Measurements from ENCODE around the gene DHRSX. TPM values are rescaled to one million over a fixed set of nuclear protein-coding genes. Genes with fewer than 3 reads are reported as not detected.

Gene DHRSX
- polyA plus RNA-seq, 1 donor from 2014 or later: 15.7 TPM

GRCh38 chrX:2540426-2540947 is 39.7 kb upstream of the DHRSX start:
- no peak overlapping the region for H2AFZ ChIP-seq (ENCODE audit: low read depth, low read length)
- H3K27ac ChIP-seq (ENCODE audit: low read length): no peak overlapping the region
- no peaks in the 10 kb centered on the region for H3K9me3 ChIP-seq (ENCODE audit: low read length)
- no peaks in the 10 kb centered on the region for H3F3A ChIP-seq (ENCODE audit: insufficient read depth, low read length, poor library complexity, severe bottlenecking)
- no peak overlapping the region for H3K9ac ChIP-seq (ENCODE audit: low read length)
- no peak for TF ChIP-seq REST (IDR thresholded peaks at IDR 0.05; ENCODE audit: borderline replicate concordance)
- no peak for TF ChIP-seq TAF1 (IDR thresholded peaks at IDR 0.05; ENCODE audit: low read depth)
- no peak for TF ChIP-seq SMC3 (conservative IDR thresholded peaks at IDR 0.05; ENCODE audit: poor library complexity)
- TF ChIP-seq MXI1 (conservative IDR thresholded peaks at IDR 0.05; ENCODE audit: poor library complexity, severe bottlenecking): no peak
- TF ChIP-seq CTCF (IDR thresholded peaks at IDR 0.05; ENCODE audit: poor library complexity, severe bottlenecking): no peak
- no peak for TF ChIP-seq RAD21 (conservative IDR thresholded peaks at IDR 0.05)
- no peak for TF ChIP-seq POLR2AphosphoS5 (IDR thresholded peaks at IDR 0.05)
- no peak for TF ChIP-seq EP300 (conservative IDR thresholded peaks at IDR 0.05; ENCODE audit: poor library complexity, severe bottlenecking)
- TF ChIP-seq EZH2 (IDR thresholded peaks at IDR 0.05; ENCODE audit: borderline replicate concordance, insufficient read depth, low read length, poor library complexity, severe bottlenecking): no peak
- H4K20me1 ChIP-seq (ENCODE audit: insufficient read depth): no peaks in the 10 kb centered on the region
- no peaks in the 10 kb centered on the region for H3K9me2 ChIP-seq (ENCODE audit: insufficient read depth, low read length)
- H3K4me2 ChIP-seq (ENCODE audit: low read length): no peak overlapping the region
- no peak overlapping the region for H3K4me3 ChIP-seq (ENCODE audit: low read length)
- H3K27me3 ChIP-seq (ENCODE audit: insufficient read depth, low read depth, low read length): no peaks in the 10 kb centered on the region
- no peaks in the 10 kb centered on the region for H3K36me3 ChIP-seq (ENCODE audit: insufficient read depth, low read length)
- H3K79me2 ChIP-seq (replicated peaks; ENCODE audit: insufficient read depth, low read length): no peaks in the 10 kb centered on the region

GRCh38 chrX:2539586-2539985 is 38.8 kb upstream of the DHRSX start:
- Histone ChIP-seq H3K36me3 (ENCODE audit: insufficient read depth, low read length) (no peaks in the 10 kb centered on the region), H3K9ac (ENCODE audit: low read length) (no peak overlapping the region), H3K9me2 (ENCODE audit: insufficient read depth, low read length) (no peaks in the 10 kb centered on the region), H3K27ac (ENCODE audit: low read length) (no peak overlapping the region), H4K20me1 (ENCODE audit: insufficient read depth) (no peaks in the 10 kb centered on the region), H3F3A (ENCODE audit: insufficient read depth, low read length, poor library complexity, severe bottlenecking) (no peaks in the 10 kb centered on the region), H3K9me3 (ENCODE audit: low read length) (no peaks in the 10 kb centered on the region), H3K4me2 (ENCODE audit: low read length) (no peak overlapping the region), H3K4me3 (ENCODE audit: low read length) (no peak overlapping the region), H3K79me2 (replicated peaks; ENCODE audit: insufficient read depth, low read length) (no peaks in the 10 kb centered on the region), H2AFZ (ENCODE audit: low read depth, low read length) (no peak overlapping the region), H3K27me3 (ENCODE audit: insufficient read depth, low read depth, low read length) (no peaks in the 10 kb centered on the region)
- TF ChIP-seq CTCF (IDR thresholded peaks at IDR 0.05; ENCODE audit: poor library complexity, severe bottlenecking): no peak
- no peak for TF ChIP-seq EZH2 (IDR thresholded peaks at IDR 0.05; ENCODE audit: borderline replicate concordance, insufficient read depth, low read length, poor library complexity, severe bottlenecking)
- TF ChIP-seq EP300 (conservative IDR thresholded peaks at IDR 0.05; ENCODE audit: poor library complexity, severe bottlenecking): no peak
- no peak for TF ChIP-seq POLR2AphosphoS5 (IDR thresholded peaks at IDR 0.05)
- no peak for TF ChIP-seq SMC3 (conservative IDR thresholded peaks at IDR 0.05; ENCODE audit: poor library complexity)
- TF ChIP-seq REST (IDR thresholded peaks at IDR 0.05; ENCODE audit: borderline replicate concordance): no peak
- TF ChIP-seq MXI1 (conservative IDR thresholded peaks at IDR 0.05; ENCODE audit: poor library complexity, severe bottlenecking): no peak
- no peak for TF ChIP-seq TAF1 (IDR thresholded peaks at IDR 0.05; ENCODE audit: low read depth)
- no peak for TF ChIP-seq RAD21 (conservative IDR thresholded peaks at IDR 0.05)

Data from neural cell (in vitro differentiated cells).